Fibroblast of skin of scalp (primary cell): ENCODE measurements around the gene EDEM2. TPM values are rescaled to one million over a fixed set of nuclear protein-coding genes. Genes with fewer than 3 reads are reported as not detected.
"Not testable (repeated sequence)": the region's sequence is repeated elsewhere in the genome, so short reads cannot be mapped to it uniquely, and the experiment has no call there.

ENCODE experiments used
- DNase-seq: peaks from one replicate; pipeline ENCODE4 v3.0.0-alpha.2; 2013
- polyA plus RNA-seq, 2 experiments: library from polyadenylated mRNA; unstranded; fragments of 120-200 nt; gene quantifications; one replicate each; pipeline ENCODE4 v1.2.1, GENCODE V29; 2013; ENCODE audit not compliant: insufficient read length in 2 of 2

EDEM2 gene, protein sequence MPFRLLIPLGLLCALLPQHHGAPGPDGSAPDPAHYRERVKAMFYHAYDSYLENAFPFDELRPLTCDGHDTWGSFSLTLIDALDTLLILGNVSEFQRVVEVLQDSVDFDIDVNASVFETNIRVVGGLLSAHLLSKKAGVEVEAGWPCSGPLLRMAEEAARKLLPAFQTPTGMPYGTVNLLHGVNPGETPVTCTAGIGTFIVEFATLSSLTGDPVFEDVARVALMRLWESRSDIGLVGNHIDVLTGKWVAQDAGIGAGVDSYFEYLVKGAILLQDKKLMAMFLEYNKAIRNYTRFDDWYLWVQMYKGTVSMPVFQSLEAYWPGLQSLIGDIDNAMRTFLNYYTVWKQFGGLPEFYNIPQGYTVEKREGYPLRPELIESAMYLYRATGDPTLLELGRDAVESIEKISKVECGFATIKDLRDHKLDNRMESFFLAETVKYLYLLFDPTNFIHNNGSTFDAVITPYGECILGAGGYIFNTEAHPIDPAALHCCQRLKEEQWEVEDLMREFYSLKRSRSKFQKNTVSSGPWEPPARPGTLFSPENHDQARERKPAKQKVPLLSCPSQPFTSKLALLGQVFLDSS
- 19.0 TPM for polyA plus RNA-seq (2013, experiment 1 of 2; ENCODE audit: insufficient read length)
- polyA plus RNA-seq (2013, experiment 2 of 2; ENCODE audit: insufficient read length) = 17.6 TPM

DNA sequence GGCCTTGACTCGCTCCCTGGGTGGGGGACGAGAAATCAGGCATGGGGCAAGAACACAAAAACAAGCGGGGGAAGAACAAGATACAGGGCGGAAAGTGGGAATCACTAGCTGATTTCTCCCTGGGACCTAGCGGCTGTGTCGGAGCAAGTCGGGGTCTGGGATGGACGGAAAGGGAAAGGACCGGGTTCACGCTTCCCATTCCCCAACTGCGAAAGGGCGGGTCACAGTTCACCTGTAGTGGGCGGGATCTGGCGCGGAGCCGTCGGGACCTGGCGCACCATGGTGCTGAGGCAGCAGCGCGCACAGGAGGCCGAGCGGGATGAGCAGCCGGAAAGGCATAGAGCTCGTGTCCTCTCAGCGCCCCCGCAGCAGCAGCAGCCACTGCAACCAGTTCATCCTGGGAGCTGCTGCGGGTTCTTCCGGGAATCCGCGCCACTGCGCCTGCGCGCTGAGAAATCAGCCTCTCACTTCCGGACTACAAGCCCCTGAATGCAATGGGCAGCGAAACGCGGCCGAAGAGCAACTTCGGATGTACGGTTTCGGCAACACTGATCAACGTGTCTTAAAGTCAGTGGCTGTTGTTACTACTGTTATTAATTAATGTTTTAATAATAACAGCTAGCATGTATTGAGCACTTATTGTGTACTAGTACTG lies at the start of gene EDEM2:
TSS of gene EDEM2 (minus strand) at position 417 of the 655 bp plus-strand sequence. CDS start at position 339, 78 bp downstream.
- DNase-seq = peak; percentile 95

DNA sequence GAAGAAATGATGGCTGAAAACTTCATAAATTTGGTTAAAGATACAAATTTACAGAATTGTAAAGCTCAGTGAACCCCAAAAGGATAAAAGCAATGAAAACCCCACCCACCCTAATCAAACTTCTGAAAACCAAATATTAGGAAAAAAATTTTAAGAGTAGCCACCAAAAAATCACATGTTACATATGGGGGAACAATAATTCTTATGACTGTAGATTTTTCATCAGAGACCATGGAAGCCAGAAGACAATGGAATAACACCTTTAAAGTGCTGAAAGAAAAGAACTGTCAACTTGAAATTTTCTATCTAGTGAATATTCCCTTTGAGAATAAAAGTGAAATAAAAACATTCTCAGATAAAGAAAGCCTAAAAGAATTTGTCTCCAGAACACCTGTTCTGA lies 49.2 kb upstream of the EDEM2 start:
- no peak for DNase-seq

DNA sequence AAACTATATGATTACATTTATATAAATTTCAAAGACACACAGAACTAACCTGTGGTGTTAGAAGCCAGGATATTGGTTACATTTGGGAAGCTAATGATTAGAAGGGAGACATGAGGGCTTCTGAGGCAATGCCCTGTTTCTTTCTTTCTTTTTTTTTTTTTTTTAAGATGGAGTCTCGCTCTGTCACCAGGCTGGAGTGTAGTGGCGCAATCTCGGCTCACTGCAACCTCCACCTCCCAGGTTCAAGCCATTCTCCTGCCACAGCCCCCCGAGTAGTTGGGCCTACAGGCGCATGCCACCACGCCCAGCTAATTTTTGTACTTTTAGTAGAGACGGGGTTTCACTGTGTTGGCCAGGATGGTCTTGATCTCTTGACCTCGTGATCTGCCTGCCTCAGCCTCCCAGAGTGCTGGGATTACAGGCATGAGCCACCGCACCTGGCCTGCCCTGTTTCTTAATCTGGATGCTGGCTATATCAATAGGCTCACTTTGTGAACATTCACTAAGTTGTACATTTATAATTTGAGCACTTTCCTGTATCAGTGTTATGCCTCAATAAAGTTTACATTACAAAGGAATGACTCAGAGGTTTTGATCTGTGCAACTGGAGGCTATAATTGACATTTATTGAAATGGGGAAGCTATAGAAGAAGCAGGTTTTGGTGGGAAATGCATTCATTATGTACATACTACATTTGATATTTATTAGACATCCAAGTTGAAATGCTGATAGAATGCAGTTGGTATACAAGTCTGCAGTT lies 46.1 kb upstream of the EDEM2 start:
- not testable (repeated sequence) for DNase-seq

DNA sequence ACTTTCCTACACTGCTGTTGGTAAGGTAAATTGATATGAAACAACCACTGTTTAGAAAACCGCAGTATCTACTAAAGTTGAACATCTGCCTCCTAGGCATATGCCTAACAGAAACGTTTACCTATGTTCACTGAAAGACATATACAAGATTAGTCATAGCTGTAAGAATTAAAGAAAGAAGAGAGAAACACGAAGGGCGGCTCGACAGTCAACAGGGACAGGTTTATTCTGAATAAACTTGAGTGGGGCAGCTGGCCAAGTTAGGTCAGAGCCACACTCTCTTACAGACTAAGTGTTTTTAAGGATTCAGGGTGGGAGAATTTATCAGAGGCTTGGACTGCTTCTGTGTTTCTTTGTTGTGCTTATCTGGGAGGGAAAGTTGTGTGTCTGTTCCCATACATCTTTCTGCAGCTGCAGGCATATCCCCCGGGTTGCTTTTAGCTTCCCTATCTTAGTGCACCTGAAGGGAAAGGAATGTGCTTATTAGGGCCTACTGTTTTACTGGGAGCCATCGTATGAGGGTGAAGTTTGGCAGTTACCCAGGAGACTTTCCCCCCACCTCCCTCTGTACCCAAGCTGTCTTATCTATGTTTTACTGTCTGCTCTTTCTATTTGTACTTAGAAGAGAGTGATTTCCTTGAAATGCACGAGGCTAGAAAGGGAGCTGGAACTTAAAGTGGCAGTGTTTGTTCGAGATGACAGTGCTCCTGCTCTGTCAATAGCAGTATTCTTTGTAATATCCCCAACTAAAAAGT lies 45.2 kb upstream of the EDEM2 start:
- DNase-seq = no peak

DNA sequence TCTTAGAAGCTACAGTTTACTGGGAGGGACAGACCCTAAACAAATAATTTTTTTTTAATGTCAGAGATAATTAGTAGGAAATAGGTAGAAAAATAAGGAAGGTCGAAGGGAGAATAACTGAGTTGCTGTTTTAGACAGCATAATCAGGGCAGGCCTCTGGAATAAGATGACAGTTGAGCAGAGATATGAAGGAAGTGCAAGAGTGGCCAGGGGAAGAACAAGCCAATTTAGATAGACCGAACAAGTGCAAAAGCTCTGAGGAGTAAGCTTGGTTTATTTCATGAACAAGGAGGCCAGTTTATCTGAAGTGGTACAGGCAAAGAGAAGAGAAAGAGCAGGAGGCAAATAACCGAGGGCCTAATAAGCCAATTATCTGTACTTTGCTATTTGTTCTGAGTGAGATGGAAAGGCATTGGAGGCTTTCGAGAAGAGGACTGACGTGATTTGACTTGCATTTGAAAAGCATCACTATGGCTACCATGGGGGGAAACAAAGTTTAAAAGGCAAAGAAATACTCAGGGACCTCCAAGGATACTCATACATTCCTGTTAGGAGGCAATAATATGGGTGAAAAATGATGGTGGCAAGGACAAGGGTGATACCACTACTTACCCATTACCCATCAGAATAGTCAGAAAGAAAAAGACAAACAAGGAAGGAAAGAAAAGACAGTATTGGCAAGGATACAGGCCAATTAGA lies 44.4 kb upstream of the EDEM2 start:
- DNase-seq = no peak

DNA sequence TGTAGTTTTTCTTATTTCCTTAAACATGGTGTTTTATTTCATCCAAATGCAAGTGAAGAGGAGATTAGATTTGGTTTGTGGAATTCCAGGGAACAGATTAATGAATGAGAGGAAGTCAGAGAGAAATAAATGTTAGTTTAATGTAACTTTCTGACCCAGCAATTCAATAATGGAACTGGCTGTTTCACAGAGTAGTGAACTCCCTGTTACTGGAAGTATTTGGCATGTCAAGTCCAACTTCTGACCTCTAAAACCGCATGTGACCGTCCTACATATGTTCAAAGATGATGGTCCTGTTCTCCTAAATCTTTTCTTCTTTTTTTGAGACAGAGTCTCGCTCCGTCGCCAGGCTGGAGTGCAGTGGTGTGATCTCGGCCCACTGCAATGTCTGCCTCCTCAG lies 43.4 kb upstream of the EDEM2 start:
- DNase-seq = no peak

DNA sequence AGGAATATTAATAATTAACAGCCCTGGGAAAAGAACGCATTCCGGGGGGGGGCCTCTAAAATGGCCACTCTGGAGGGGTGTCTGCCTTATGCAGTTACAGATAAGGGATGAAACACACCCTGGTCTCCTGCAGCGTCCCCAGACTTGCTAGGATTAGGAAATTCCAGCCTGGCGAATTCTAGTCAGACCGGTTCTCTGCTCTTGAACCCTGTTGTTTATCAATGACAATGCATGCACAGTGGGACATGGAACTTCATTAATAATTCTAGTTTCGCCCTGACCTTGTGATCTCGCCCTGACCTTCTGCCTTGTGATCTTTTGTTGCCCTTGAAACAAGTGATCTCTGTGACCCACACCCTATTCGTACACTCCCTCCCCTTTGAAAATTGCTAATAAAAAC lies 42.1 kb upstream of the EDEM2 start:
- DNase-seq = not testable (repeated sequence)

DNA sequence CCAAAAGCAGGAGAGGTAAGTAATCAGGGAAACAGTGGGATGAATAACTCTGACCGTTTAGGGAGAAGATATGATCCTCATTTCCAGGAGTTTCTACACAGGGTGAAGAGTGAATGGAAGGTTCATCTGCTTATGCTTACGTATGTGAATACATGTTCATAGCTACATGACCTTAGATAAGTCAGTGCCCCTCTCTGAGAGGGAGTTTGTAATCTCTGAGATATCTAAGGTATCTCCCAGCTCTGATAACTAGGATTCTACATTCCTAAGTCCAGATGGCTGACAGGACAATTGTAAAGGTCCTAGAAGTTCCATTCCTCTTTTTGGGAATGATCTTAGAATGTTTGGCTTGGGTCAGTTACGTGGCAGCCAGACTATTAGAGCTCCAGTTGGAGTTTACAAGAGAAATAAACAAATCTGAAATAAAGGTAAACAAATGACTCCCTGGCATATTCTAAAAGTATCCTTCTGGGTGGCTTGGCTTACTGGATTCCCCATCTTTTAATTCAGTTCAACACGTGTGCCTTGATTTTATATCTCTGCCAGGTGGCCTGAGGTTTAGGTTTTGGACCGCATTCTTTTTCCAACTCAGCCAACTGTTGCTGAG lies 40.6 kb upstream of the EDEM2 start:
- DNase-seq = no peak

DNA sequence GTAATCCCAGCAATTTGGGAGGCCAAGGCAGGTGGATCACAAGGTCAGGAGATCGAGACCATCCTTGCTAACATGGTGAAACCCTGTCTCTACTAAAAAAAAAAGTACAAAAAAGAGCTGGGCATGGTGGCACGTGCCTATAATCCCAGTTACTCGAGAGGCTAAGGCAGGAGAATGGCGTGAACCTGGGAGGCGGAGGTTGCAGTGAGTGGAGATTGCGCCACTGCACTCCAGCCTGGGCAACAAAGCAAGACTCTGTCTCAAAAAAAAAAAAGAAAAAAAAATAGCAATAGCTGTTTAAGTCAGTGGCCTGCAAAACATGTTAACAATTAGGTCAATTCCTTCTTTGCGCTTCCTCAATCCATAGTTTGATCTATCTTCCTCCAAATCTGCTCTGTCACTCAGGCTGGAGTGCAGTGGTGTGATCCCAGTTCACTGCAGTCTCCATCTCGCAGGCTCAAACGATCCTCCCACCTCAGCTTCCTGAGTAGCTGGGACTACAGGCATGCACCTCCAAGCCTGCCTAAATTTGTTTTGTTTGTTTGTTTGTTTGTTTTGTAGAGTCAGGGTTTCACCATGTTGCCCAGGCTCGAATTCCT lies 39.7 kb upstream of the EDEM2 start:
- not testable (repeated sequence) for DNase-seq

DNA sequence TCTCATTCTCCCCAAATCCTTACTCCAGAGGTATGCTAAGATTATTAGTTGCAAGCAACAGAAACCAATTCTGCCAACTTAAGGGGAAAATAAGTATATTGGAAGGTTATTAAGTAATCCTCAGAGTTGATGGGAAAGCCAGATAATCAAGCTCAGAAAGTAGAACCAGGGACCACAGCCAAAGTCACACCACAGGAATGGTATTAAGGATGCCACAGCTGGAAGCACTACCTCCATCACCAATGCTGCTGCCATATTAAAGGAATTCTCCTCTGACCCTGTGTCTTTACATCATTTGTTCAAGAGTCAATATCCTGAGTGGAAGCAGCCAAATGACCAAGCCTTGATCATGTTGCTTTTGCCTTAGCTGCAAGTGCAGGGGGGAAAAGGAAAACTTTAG lies 34.6 kb upstream of the EDEM2 start:
- peak; percentile 15 for DNase-seq

DNA sequence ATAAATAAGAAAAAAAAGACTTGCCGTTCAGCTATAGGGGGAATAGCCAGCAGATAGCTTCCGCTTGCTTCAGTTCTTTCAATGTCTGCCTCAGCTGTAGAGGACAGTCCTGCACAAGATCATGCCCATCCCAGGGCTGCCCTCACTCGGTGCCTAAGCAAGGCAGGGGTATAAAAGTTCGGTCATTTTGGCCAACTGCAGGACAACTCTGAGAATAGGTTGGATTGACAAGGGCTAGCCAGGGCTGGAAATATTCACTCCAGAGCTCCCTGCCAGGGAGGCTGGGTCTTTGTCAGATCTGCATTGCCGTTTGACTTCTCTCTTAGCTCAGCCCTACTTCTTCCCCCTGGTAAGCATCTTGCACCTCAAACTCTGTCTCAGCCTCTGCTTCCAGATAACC lies 33.1 kb upstream of the EDEM2 start:
- DNase-seq = no peak

DNA sequence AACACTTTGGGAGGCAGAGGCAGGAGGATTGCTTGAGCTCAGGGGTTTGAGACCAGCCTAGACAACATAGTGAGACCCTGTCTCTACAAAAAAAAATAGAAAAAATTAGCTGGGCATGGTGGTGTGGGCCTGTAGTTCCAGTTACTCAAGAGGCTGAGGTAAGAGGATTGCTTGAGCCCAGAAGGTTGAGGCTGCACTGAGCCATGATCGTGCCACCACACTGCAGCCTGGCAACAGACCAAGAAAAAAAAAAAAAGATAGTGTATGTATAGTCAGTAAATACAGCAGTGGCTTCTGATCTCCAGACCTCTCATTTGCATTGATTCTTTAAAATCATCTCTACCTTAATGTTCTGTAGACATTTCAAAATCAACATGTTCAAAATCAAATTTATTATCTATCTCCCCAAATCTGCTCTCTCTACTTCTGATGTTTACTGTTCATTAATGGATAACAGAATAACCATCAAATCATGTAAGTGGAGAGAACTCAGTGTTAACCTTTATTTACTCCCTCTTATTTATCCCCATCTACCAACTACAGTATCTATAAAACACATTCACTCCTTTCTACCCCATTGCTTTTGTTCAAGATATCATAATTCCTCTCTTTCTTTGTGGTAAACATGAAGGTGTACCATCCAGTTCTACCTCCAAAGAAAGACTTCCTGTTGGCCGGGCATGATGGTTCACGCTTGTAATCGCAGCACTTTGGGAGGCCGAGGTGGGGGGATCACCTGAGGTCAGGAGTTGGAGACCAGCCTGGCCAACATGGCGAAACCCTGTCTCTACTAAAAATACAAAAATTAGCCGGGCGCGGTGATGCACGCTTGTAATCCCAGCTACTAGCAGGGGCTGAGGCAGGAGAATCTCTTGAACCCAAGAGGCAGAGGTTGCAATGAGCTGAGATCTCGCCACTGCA lies 32.4 kb upstream of the EDEM2 start:
- DNase-seq = no peak

DNA sequence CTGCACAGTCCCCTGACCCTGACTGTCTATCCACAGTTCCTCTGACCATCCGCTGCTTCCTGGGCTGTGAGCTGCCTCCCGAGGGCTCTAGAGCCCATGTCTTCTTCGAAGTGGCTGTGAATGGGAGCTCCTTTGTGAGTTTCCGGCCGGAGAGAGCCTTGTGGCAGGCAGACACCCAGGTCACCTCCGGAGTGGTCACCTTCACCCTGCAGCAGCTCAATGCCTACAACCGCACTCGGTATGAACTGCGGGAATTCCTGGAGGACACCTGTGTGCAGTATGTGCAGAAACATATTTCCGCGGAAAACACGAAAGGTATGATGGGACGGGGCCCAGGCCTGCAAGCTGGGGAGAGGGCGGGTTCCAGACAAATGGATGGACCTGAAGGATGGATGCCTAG lies 29.0 kb upstream of the EDEM2 start:
- DNase-seq = no peak

DNA sequence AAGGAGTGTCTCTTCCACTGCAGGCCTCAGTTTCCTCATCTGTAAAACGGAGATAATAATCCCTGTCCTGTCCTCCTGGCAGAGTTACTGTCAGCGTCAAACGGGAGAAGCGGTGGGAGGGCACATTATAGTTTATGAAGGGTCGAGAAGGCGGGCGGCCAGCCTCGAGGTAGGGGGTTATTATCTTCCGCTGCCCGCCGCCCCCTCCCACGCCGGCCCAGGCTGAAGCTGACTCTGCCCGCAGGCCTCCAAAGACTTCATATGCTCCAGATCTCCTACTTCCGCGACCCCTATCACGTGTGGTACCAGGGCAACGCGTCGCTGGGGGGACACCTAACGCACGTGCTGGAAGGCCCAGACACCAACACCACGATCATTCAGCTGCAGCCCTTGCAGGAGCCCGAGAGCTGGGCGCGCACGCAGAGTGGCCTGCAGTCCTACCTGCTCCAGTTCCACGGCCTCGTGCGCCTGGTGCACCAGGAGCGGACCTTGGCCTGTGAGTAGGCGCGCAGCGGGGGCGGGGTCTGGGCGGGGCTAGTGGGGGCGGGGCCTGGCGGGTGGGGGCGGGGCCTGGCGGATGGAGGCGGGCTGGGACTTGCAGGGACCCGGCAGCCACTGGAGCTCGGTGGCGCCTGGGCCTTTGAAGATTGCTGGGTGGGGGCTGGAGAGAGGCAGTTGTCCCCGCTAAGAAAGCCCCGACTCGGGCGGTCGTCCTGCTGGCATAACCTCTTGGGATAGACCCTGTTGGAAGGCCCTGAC lies 27.5 kb upstream of the EDEM2 start:
- peak; percentile 10 for DNase-seq

DNA sequence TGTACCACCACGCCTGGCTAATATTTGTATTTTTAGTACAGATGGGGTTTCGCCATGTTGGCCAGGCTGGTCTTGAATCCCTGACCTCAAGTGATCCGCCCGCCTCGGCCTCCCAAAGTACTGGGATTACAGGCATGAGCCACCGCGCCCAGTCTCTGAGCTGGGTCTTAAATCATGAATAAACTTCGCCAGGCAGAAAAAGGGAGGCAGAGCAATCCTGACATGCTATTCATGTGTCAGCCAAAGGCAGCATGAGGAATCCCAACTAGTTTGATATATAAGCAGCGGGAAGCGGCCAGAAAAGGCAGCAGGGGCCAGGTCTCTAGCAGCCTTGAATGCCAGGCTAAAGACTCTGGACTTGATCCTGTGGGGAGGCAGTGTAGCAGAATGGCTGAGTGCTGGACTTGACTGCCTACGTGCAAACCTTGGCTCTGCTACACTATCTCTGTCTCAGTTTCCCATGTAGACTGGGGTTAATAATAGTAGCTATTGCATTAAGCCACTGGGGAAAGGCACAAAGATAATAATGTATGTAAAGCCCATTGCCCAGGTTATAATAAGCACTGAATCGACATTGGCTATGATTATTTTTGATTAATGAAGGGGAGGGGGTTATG lies 26.5 kb upstream of the EDEM2 start:
- DNase-seq = no peak

DNA sequence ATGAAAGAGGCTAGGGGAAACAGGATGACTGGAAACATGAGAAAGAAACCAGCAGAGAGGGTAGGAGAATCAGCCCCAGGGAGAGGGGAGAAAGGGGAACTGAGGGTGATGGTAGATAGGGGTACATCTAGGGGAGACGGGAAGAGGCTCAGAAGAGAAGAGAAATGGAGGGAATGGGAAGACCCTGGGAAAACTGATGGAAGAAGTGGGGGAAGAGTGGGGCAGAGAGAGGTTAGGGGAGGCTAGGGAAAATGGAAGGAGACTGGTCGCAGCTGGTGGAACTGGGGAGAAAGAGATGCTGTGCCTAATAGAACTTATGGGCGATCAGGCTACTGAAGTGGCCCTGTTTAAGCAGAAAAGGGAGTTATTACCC lies 25.3 kb upstream of the EDEM2 start:
- DNase-seq = no peak

DNA sequence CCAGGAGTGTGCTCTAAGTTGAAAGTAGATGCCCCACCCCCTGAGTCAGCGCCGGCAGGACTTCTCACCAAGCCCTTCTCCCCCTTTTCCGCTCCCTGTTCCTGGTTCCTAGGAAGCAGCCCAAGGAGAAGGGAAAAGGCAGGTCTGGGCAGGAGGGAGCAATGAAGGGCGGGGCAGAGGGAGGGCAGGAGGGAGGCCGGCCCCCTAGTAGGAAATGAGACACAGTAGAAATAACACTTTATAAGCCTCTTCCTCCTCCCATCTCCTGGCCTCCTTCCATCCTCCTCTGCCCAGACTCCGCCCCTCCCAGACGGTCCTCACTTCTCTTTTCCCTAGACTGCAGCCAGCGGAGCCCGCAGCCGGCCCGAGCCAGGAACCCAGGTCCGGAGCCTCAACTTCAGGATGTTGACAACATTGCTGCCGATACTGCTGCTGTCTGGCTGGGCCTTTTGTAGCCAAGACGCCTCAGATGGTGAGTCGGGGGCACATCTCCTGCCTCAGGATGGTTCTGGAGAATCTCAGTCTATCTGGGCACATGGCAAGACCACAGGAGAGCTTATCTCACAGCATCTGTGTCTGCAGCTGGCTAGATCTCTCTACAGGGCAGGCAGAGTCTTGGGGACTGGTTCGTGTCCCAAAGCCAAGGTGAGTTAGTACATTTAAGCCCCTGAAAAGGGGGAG lies 24.8 kb upstream of the EDEM2 start, which contains the start of gene PROCR:
TSS of gene PROCR (plus strand) at position 320 of the 681 bp plus-strand sequence. CDS start at position 403, 83 bp downstream.
- DNase-seq = peak; percentile 85

DNA sequence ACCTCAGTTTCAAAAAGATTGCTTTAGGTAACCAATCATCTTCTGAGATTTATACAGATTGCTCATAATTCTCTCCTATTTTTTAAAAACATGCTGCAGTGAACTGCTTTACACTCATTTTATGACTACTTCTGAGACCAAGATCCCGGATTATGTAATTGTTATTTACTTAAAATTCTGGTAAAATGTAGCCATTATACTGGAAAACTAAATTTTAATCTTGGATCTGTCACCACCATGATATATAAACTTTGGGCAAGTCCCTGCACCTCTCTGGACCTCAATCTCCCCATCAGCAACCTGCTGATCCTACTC lies 24.3 kb upstream of the EDEM2 start:
- no peak for DNase-seq
